GM23248 (cell line): Measurements from ENCODE around the gene HSD17B12. TPM values are rescaled to one million over a fixed set of nuclear protein-coding genes. Genes with fewer than 3 reads are reported as not detected.

Source experiments
- DNase-seq: peaks from one replicate; pipeline ENCODE4 v3.0.0-alpha.2; 2015
- H2AFZ ChIP-seq: fragments of 200-600 bp; sonication (generic); 2 replicates; pipeline ENCODE4 v1.6.1; 2016; ENCODE audit warnings: antibody characterized with exemption
- H3F3A ChIP-seq: fragments of 200-600 bp; sonication (generic); 2 replicates; pipeline ENCODE4 v1.6.1; 2016; ENCODE audit warnings: mild to moderate bottlenecking, antibody characterized with exemption, mixed run types; ENCODE audit not compliant: insufficient read depth
- H3K27ac ChIP-seq: fragments of 200-600 bp; sonication (generic); 2 replicates; pipeline ENCODE4 v1.5.1; 2016; ENCODE audit warnings: mild to moderate bottlenecking
- H3K27me3 ChIP-seq: fragments of 200-600 bp; sonication (generic); replicated peaks from 2 replicates; pipeline ENCODE4 v1.6.1; 2016; ENCODE audit warnings: mild to moderate bottlenecking; ENCODE audit not compliant: insufficient read depth
- H3K36me3 ChIP-seq: fragments of 200-600 bp; sonication (generic); 2 replicates; pipeline ENCODE4 v1.6.1; 2016; ENCODE audit warnings: low read depth, mild to moderate bottlenecking
- H3K4me1 ChIP-seq: fragments of 200-600 bp; sonication (generic); 2 replicates; pipeline ENCODE4 v1.6.1; 2016; ENCODE audit warnings: mild to moderate bottlenecking; ENCODE audit not compliant: insufficient read depth
- H3K4me2 ChIP-seq: fragments of 200-600 bp; sonication (generic); one replicate; pipeline ENCODE4 v1.6.1; 2016; ENCODE audit warnings: mild to moderate bottlenecking; ENCODE audit not compliant: unreplicated experiment
- H3K4me3 ChIP-seq: fragments of 200-600 bp; sonication (generic); 2 replicates; pipeline ENCODE4 v1.5.1; 2016; ENCODE audit warnings: mild to moderate bottlenecking
- H3K79me2 ChIP-seq: fragments of 200-600 bp; sonication (generic); 2 replicates; pipeline ENCODE4 v1.6.1; 2016; ENCODE audit warnings: mild to moderate bottlenecking; ENCODE audit not compliant: insufficient read depth
- H3K9ac ChIP-seq: fragments of 200-600 bp; sonication (generic); 2 replicates; pipeline ENCODE4 v1.6.1; 2016; ENCODE audit warnings: mild to moderate bottlenecking
- H3K9me2 ChIP-seq: fragments of 200-600 bp; sonication (generic); 2 replicates; pipeline ENCODE4 v1.6.1; 2016; ENCODE audit warnings: mixed run types, mild to moderate bottlenecking, moderate library complexity; ENCODE audit not compliant: insufficient read depth
- H3K9me3 ChIP-seq: fragments of 200-600 bp; sonication (generic); one replicate; pipeline ENCODE4 v1.6.1; 2017; ENCODE audit warnings: low read depth
- H4K20me1 ChIP-seq: fragments of 200-600 bp; sonication (generic); 2 replicates; pipeline ENCODE4 v1.6.0; 2016; ENCODE audit not compliant: insufficient read depth
- EZH2 ChIP-seq: fragments of 200-600 bp; sonication (generic); IDR thresholded peaks from 2 replicates; pipeline ENCODE4 v1.6.1; 2018; ENCODE audit warnings: antibody characterized with exemption, mild to moderate bottlenecking; ENCODE audit not compliant: insufficient read depth, poor library complexity, severe bottlenecking
- EZH2phosphoT487 ChIP-seq: fragments of 200-600 bp; sonication (generic); IDR thresholded peaks from 2 replicates; pipeline ENCODE4 v1.6.1; 2018; ENCODE audit warnings: antibody characterized with exemption, moderate library complexity, mild to moderate bottlenecking, low read depth; ENCODE audit not compliant: insufficient read depth
- WGBS, 2 experiments: methylation state at CpG; one replicate each; pipeline ENCODE4 v1.1.6; 2015 to 2017; ENCODE audit warnings: low lambda C conversion rate in 2 of 2, low coverage in 1 of 2; ENCODE audit errors: missing lambda C conversion rate in 2 of 2; 5-methylcytosine and 5-hydroxymethylcytosine counted together
- in situ Hi-C: fragments of 300-500 bp; cut with MboI; formaldehyde crosslinking; loops from 2 replicates; pipeline ENCODE4 v1.15.0; 2020
- polyA plus RNA-seq: library from polyadenylated mRNA; unstranded; fragments of >200 nt; fragmentation: Nextera tagmentation; extraction: Ambion mirVana; gene quantifications from 2 replicates; pipeline ENCODE4 v1.2.1, GENCODE V29; 2016
- total RNA-seq: library from RNA; depleted of rRNA; stranded (reverse); fragments of >200 nt; shearing (Covaris generic); gene quantifications from 2 replicates; pipeline ENCODE4 v1.2.3, GENCODE V29; 2014

HSD17B12 gene
- total and polyA plus RNA-seq, 2 experiments from 2014 or later = 105 to 113 TPM

- H3K4me2 ChIP-seq = no peak overlapping the region
- no peaks in the 10 kb centered on the region; the same call in 1 of the 2 replicates for H3K36me3 ChIP-seq
- H3K4me1 ChIP-seq = peaks cover 8% of the 10 kb centered on the region
- H4K20me1 ChIP-seq = no peaks in the 10 kb centered on the region
- peaks cover 11% of the 10 kb centered on the region for H3F3A ChIP-seq
- no peak overlapping the region for H3K4me3 ChIP-seq
- in situ Hi-C loops = no loop called here
- no peak overlapping the region for H3K9ac ChIP-seq
- no peak for TF ChIP-seq EZH2phosphoT487
- TF ChIP-seq EZH2 = no peak
- H2AFZ ChIP-seq = no peak overlapping the region
- no peak for DNase-seq
- no peaks in the 10 kb centered on the region for H3K9me2 ChIP-seq
- H3K9me3 ChIP-seq = no peaks in the 10 kb centered on the region
- no peak overlapping the region for H3K27ac ChIP-seq
- 98 to 99% methylated on average over 2 of the region's 2 CpGs for WGBS, 2 experiments
- H3K79me2 ChIP-seq = peaks cover 5% of the 10 kb centered on the region
- H3K27me3 ChIP-seq = no peaks in the 10 kb centered on the region
Measured at GRCh38 chr11:43785318-43785717, 104.8 kb downstream of the HSD17B12 start.

- Histone ChIP-seq H3K36me3 (no peaks in the 10 kb centered on the region; the same call in 1 of the 2 replicates), H3K4me2 (no peak overlapping the region), H3K9me3 (no peaks in the 10 kb centered on the region), H3K79me2 (peaks cover 3% of the 10 kb centered on the region), H3K27me3 (no peaks in the 10 kb centered on the region), H3K4me1 (peaks cover 15% of the 10 kb centered on the region), H4K20me1 (no peaks in the 10 kb centered on the region), H3K9me2 (no peaks in the 10 kb centered on the region), H3K4me3 (no peak overlapping the region), H3F3A (peaks cover 15% of the 10 kb centered on the region), H3K9ac (no peak overlapping the region), H2AFZ (no peak overlapping the region), H3K27ac (no peak overlapping the region)
- 84 to 90% methylated on average over 3 of the region's 3 CpGs for WGBS, 2 experiments
- TF ChIP-seq EZH2 = no peak
- TF ChIP-seq EZH2phosphoT487 = no peak
- in situ Hi-C loops = no loop called here
- DNase-seq = no peak
Measured at GRCh38 chr11:43786016-43786415, 105.5 kb downstream of the HSD17B12 start.

- in situ Hi-C loops = no loop called here
- Histone ChIP-seq H3K9ac (no peak overlapping the region), H3K4me2 (no peak overlapping the region)
Measured at GRCh38 chr11:43787824-43788223, 107.3 kb downstream of the HSD17B12 start.

GRCh38 chr11:43788421-43788820, 107.9 kb downstream of the HSD17B12 start:
- H3K27me3 ChIP-seq = no peaks in the 10 kb centered on the region
- TF ChIP-seq EZH2 = no peak
- TF ChIP-seq EZH2phosphoT487 = no peak
- 95 to 96% methylated on average over 3 of the region's 3 CpGs for WGBS, 2 experiments
- no peak overlapping the region for H3K4me3 ChIP-seq
- no peaks in the 10 kb centered on the region for H3K9me2 ChIP-seq
- in situ Hi-C loops = no loop called here
- DNase-seq = no peak
- peaks cover 3% of the 10 kb centered on the region; the same call in 1 of the 2 replicates for H3K79me2 ChIP-seq
- no peak overlapping the region for H3K4me2 ChIP-seq
- H3K4me1 ChIP-seq = peaks cover 16% of the 10 kb centered on the region
- H3K36me3 ChIP-seq = no peaks in the 10 kb centered on the region; the same call in 1 of the 2 replicates
- H3K9ac ChIP-seq = no peak overlapping the region
- H2AFZ ChIP-seq = no peak overlapping the region
- peaks cover 15% of the 10 kb centered on the region for H3F3A ChIP-seq
- no peaks in the 10 kb centered on the region for H4K20me1 ChIP-seq
- no peak overlapping the region for H3K27ac ChIP-seq
- H3K9me3 ChIP-seq = no peaks in the 10 kb centered on the region

More at GRCh38 chr11:43787824-43788223, 107.3 kb downstream of the HSD17B12 start:
- TF ChIP-seq EZH2 = no peak
- no peak for TF ChIP-seq EZH2phosphoT487
- no peaks in the 10 kb centered on the region for H4K20me1 ChIP-seq
- H3K27me3 ChIP-seq = no peaks in the 10 kb centered on the region
- no peaks in the 10 kb centered on the region for H3K9me2 ChIP-seq
- no peak overlapping the region for H3K27ac ChIP-seq
- peaks cover 3% of the 10 kb centered on the region for H3K79me2 ChIP-seq
- H2AFZ ChIP-seq = no peak overlapping the region
- no peaks in the 10 kb centered on the region; the same call in 1 of the 2 replicates for H3K36me3 ChIP-seq
- WGBS, 2 experiments = 96 to 98% methylated on average over 1 of the region's 1 CpG
- H3K9me3 ChIP-seq = no peaks in the 10 kb centered on the region
- peaks cover 16% of the 10 kb centered on the region for H3K4me1 ChIP-seq
- peaks cover 15% of the 10 kb centered on the region for H3F3A ChIP-seq
- H3K4me3 ChIP-seq = no peak overlapping the region
- no peak for DNase-seq
